Progenitor cell of endocrine pancreas (in vitro differentiated cells): ENCODE results near the gene WFS1. TPM values are rescaled to one million over a fixed set of nuclear protein-coding genes. Genes with fewer than 3 reads are reported as not detected.

Experiments
- DNase-seq: peaks from one replicate; pipeline ENCODE4 v3.0.0; 2021; ENCODE audit warnings: low spot score; ENCODE audit not compliant: unreplicated experiment
- H3K27ac Mint-ChIP-seq: 2 replicates; pipeline ENCODE4 v1.8.0; 2021; ENCODE audit warnings: mild to moderate bottlenecking, moderate library complexity, mixed read lengths
- H3K27me3 Mint-ChIP-seq: 2 replicates; pipeline ENCODE4 v1.8.0; 2021; ENCODE audit warnings: mixed read lengths
- H3K36me3 Mint-ChIP-seq: 2 replicates; pipeline ENCODE4 v1.8.0; 2022; ENCODE audit warnings: mixed read lengths; ENCODE audit not compliant: insufficient read depth
- H3K4me1 Mint-ChIP-seq: 2 replicates; pipeline ENCODE4 v1.8.0; 2021; ENCODE audit warnings: low read depth, mixed read lengths
- H3K4me3 Mint-ChIP-seq: 2 replicates; pipeline ENCODE4 v1.8.0; 2021; ENCODE audit warnings: low read depth, mild to moderate bottlenecking, moderate library complexity, mixed read lengths
- H3K9me3 Mint-ChIP-seq: 2 replicates; pipeline ENCODE4 v1.8.0; 2021; ENCODE audit warnings: low read depth, mixed read lengths
- total RNA-seq: library from RNA; stranded (reverse); gene quantifications from 2 replicates; pipeline ENCODE4 v1.2.1, GENCODE V29; 2021
- TF ChIP-seq, protein P1 (sequence below): fragments of 200-600 bp; sonication (generic); IDR thresholded peaks from one replicate; pipeline ENCODE4 v1.5.0; 2021; ENCODE audit warnings: antibody characterized with exemption, mild to moderate bottlenecking; ENCODE audit not compliant: unreplicated experiment

The WFS1 gene
- total RNA-seq, 1 donor from 2014 or later, result 37.9 TPM

DNA sequence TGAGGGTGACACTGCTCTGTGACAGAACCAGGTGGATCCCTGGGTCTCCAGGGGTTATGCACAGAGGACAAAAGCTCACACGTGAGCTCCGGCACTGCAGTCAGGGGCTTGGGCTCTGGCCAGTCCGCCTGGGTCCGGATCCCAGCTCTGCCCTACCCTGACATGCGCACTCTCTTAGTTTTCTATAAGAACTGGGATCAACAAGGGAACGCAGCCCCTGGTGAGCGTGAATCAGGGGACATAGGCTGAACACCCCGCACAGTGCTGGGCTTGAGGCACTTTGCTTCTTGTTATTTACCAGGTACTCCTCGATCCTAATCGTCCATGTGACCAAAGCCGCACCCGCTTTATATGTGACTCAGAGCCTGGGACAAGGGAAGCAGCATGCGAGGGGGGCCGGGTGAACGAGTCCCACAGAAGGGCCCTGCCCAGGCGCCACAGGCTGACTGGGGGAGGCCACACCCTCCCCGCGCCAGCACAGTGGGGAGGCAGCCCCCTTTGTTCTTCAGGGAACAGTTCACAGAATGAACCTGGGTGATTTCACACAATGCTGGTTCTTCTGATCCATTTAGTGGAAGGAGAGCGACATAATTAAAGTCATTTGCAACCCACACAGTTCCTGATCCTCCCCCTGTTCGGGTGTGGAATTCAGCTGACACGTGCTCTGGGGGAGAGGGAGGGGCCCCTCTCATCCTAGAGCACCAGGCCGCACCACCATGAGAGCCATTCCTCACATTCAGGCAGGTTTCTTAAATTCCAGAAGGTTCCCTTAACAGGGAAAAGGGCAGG, 55.5 kb downstream of the WFS1 start:
- Mint-ChIP-seq H3K9me3 (peaks cover 2% of the 10 kb centered on the region), H3K27ac (no peak overlapping the region), H3K36me3 (no peaks in the 10 kb centered on the region), H3K4me1 (no peaks in the 10 kb centered on the region), H3K4me3 (no peak overlapping the region), H3K27me3 (peaks cover 26% of the 10 kb centered on the region)
- no peak for DNase-seq
- TF ChIP-seq, protein P1, sequence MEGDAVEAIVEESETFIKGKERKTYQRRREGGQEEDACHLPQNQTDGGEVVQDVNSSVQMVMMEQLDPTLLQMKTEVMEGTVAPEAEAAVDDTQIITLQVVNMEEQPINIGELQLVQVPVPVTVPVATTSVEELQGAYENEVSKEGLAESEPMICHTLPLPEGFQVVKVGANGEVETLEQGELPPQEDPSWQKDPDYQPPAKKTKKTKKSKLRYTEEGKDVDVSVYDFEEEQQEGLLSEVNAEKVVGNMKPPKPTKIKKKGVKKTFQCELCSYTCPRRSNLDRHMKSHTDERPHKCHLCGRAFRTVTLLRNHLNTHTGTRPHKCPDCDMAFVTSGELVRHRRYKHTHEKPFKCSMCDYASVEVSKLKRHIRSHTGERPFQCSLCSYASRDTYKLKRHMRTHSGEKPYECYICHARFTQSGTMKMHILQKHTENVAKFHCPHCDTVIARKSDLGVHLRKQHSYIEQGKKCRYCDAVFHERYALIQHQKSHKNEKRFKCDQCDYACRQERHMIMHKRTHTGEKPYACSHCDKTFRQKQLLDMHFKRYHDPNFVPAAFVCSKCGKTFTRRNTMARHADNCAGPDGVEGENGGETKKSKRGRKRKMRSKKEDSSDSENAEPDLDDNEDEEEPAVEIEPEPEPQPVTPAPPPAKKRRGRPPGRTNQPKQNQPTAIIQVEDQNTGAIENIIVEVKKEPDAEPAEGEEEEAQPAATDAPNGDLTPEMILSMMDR, result no peak

DNA sequence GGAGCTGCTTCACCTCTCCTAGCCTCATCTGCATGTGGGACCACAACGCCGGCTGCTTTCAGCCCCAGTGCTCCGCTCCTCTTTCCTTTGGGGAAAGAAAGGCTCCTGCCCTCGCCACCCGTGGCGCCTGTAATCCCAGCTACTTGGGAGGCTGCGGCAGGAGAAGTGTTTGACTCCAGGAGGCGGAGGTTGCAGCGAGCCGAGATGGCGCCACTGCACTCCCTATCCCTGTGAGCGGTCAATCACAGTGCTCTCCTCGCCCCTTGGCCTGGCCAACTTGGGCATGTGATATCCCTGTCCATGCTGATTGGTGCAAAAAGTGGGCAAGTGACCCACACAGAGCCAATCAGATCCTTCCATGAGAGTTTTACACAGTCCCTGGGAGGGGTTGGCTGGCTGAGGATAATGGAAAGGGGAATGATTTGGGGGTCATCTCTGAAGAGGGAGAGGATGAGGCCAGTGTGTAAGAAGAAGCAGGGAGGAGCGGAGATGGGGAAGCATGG, 56.2 kb downstream of the WFS1 start:
- Mint-ChIP-seq H3K9me3 (peaks cover under 1% of the 10 kb centered on the region), H3K27ac (no peak overlapping the region), H3K36me3 (no peaks in the 10 kb centered on the region)

DNA sequence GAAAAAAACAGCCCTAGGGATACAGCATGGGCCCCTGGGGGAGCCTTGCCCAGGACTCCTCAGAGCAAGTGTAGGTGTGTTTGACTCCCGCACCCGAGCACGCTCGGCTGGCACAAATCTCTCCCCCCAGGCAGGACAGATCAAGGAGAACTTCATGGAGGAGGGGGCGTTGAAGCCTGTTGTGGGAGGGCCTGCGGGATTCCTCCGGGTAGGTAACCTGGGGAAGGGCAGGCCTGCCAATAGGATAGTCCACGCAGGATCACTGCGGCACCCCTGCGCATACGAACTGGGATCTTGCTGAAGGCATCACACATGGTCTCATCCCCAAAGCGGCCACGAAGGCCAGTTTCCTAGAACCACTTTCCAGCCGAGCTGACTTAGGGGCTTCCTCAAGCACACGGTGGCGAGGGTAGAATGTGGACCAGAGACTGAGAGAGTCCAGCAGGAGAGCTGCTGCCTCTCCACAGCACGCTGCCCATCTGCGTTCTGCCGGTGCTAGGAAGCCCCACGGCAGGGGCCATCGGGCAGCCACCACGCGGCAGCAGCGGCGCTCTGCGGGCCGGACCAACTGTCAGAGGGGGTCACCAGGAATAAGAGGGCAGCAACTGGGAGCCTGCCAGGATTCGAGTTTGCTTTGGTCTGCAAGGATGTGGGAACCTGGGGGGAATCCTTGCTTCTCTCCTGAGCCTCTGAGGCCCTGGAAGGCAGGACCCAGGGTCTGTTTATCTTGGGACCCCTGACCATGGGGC, 56.8 kb downstream of the WFS1 start:
- Mint-ChIP-seq H3K9me3 (no peaks in the 10 kb centered on the region), H3K36me3 (no peaks in the 10 kb centered on the region), H3K27ac (no peak overlapping the region), H3K27me3 (peaks cover 23% of the 10 kb centered on the region), H3K4me1 (no peaks in the 10 kb centered on the region), H3K4me3 (no peak overlapping the region)
- DNase-seq, result no peak
- TF ChIP-seq, protein P1, result no peak

More for the DNA sequence above, 56.2 kb downstream of the WFS1 start:
- TF ChIP-seq, protein P1, result no peak
- H3K27me3 Mint-ChIP-seq, result peaks cover 25% of the 10 kb centered on the region
- no peaks in the 10 kb centered on the region for H3K4me1 Mint-ChIP-seq
- no peak overlapping the region for H3K4me3 Mint-ChIP-seq
- no peak for DNase-seq

DNA sequence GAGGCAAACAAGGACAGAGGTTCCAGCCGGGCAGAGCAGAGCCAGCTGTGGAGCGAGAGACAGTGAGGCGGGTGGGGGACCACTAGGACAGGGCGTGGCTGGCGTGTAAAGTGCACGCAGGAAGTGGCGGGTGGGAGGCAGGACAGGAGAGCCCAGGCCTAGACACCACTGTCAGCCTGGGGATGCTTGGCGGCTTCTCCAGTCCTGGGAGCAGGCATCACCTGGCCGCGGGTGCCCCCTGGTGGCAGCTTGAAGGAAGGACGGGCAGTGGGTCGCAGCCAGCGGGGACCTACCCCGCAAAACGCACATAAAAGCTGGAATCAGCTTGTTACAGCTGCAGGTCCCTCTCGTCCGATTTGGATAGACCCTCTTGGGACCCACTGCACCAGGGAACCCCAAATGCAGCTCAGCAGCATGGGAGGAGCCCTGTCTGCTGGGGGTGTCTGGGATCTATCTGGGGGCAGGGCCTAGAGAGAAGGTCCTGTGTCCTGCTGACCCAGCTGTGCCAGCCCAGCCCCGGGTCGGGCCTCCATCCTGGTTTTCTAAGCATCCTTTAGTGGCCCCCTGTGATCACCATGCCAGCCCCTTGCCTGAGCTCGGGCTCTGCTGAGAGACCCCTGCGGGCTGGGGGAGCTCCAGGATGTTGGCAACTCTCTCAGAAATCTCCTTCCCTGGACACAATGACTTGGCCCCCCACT, 57.7 kb downstream of the WFS1 start:
- Mint-ChIP-seq H3K27ac (no peak overlapping the region), H3K27me3 (peaks cover 20% of the 10 kb centered on the region), H3K4me3 (no peak overlapping the region), H3K9me3 (no peaks in the 10 kb centered on the region), H3K36me3 (no peaks in the 10 kb centered on the region), H3K4me1 (no peaks in the 10 kb centered on the region)
- TF ChIP-seq, protein P1, result peak; percentile 95
- peak; percentile 79 for DNase-seq

DNA sequence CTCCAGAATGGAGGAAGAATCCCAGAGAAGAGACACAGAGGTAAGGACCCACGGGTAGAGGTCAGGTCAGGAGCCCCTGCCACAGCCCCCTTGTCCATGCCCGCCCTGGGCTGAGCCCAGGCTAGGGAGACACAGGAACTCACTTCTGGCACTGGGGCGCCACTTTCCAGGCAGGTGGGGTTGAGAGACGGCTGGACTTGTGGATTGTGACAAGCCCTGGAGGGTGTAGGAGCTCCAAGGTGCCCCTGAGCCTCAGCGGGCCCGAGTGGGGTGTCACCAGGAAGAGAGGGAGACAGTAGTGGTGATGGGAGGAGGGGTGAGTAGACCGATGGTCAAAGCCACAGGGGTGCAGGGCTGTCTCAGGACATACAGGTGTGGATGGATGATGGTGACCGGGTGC, 58.9 kb downstream of the WFS1 start:
- TF ChIP-seq, protein P1, result no peak
- no peaks in the 10 kb centered on the region for H3K4me1 Mint-ChIP-seq
- H3K4me3 Mint-ChIP-seq, result no peak overlapping the region
- no peaks in the 10 kb centered on the region for H3K9me3 Mint-ChIP-seq
- no peak for DNase-seq
- no peaks in the 10 kb centered on the region for H3K36me3 Mint-ChIP-seq
- peaks cover 20% of the 10 kb centered on the region for H3K27me3 Mint-ChIP-seq
- H3K27ac Mint-ChIP-seq, result no peak overlapping the region
